B cell (primary cell): ENCODE results near the gene GFRA3. TPM values are rescaled to one million over a fixed set of nuclear protein-coding genes. Genes with fewer than 3 reads are reported as not detected.
A peak's percentile ranks its signal among the peaks of the same experiment; 100 is the strongest.

ENCODE experiments used
- ATAC-seq: fragments of 200-7000 bp; cut with Tn5 transposase; one replicate; pipeline ENCODE4 v1.10.0; 2021; ENCODE audit warnings: low read depth, mild to moderate bottlenecking, moderate number of reproducible peaks, moderate library complexity
- CTCF ChIA-PET: fragments of 350-600 bp; sonication (Branson Sonifier 250); formaldehyde crosslinking; loops from one replicate; lab custom pipeline; 2021; ENCODE audit warnings: antibody characterized with exemption, inconsistent platforms; lab: Charles Lee
- POLR2A ChIA-PET: fragments of 350-600 bp; sonication (Branson Sonifier 250); formaldehyde crosslinking; loops from one replicate; lab custom pipeline; 2021; ENCODE audit warnings: antibody characterized with exemption; lab: Charles Lee
- DNase-seq: peaks from one replicate; pipeline ENCODE4 v3.0.0; 2013
- H2AFZ ChIP-seq: 2 replicates; pipeline ENCODE4 v1.6.1; 2012; ENCODE audit warnings: mild to moderate bottlenecking, low read depth, low read length; ENCODE audit not compliant: insufficient read depth, poor library complexity, severe bottlenecking
- H3K27ac ChIP-seq, 2 donors: 1 replicate in 1 of 2; 2 replicates in 1 of 2; pipeline ENCODE4 v1.5.1; 2012 to 2013; ENCODE audit warnings: low read length in 2 of 2, mild to moderate bottlenecking in 2 of 2, moderate library complexity in 1 of 2
- H3K27me3 ChIP-seq, 4 experiments: fragments of 200-600 bp in 1 of 4; sonication (generic) in 1 of 4; replicated peaks in 1 of 4; 1 replicate in 2 of 4; 2 replicates in 2 of 4; pipeline versions ENCODE4 v1.6.1 to v1.7.0; 2013 to 2016; ENCODE audit warnings: low read length in 3 of 4, mild to moderate bottlenecking in 2 of 4, mixed read lengths in 1 of 4, moderate library complexity in 1 of 4; ENCODE audit not compliant: insufficient read depth in 4 of 4, control insufficient read depth in 3 of 4; ENCODE audit errors: control extremely low read depth in 1 of 4
- H3K36me3 ChIP-seq, 2 experiments: replicated peaks in 1 of 2; 1 replicate in 1 of 2; 2 replicates in 1 of 2; pipeline versions ENCODE4 v1.6.1 to v1.7.1; 2013; ENCODE audit warnings: low read length in 1 of 2; ENCODE audit not compliant: insufficient read depth in 2 of 2, control insufficient read depth in 1 of 2; ENCODE audit errors: control extremely low read depth in 1 of 2, extremely low read depth in 1 of 2
- H3K4me1 ChIP-seq, 2 donors: fragments of 200-600 bp in 1 of 2; sonication (generic) in 1 of 2; 1 replicate in 1 of 2; 2 replicates in 1 of 2; pipeline versions ENCODE4 v1.5.1 to v1.6.1; 2013 to 2017; ENCODE audit warnings: low read length in 2 of 2; ENCODE audit not compliant: control insufficient read depth in 2 of 2, insufficient read depth in 2 of 2
- H3K4me2 ChIP-seq: replicated peaks from 2 replicates; pipeline ENCODE3; 2012; ENCODE audit warnings: mild to moderate bottlenecking, low read depth, low read length; ENCODE audit not compliant: poor library complexity, severe bottlenecking
- H3K4me3 ChIP-seq, 5 experiments: fragments of 200-600 bp in 1 of 5; sonication (generic) in 1 of 5; 1 replicate in 3 of 5; 2 replicates in 2 of 5; pipeline versions ENCODE4 v1.5.1 to v1.7.0; 2011 to 2016; ENCODE audit warnings: low read length in 4 of 5, mild to moderate bottlenecking in 4 of 5, low read depth in 2 of 5, control low read depth in 1 of 5, moderate library complexity in 1 of 5; ENCODE audit not compliant: insufficient read depth in 1 of 5; ENCODE audit errors: control extremely low read depth in 1 of 5, extremely low read depth in 1 of 5
- H3K79me2 ChIP-seq: fragments of 200-600 bp; sonication (generic); one replicate; pipeline ENCODE4 v1.6.0; 2016; ENCODE audit warnings: low read length; ENCODE audit not compliant: control insufficient read depth, insufficient read depth
- H3K9ac ChIP-seq: fragments of 200-600 bp; sonication (generic); 2 replicates; pipeline ENCODE4 v1.6.1; 2017; ENCODE audit warnings: mild to moderate bottlenecking, low read length, moderate library complexity
- H3K9me3 ChIP-seq, 3 donors: one replicate each; pipeline versions ENCODE4 v1.6.1 to v1.7.1; 2013; ENCODE audit warnings: low read length in 2 of 3; ENCODE audit not compliant: control insufficient read depth in 2 of 3, insufficient read depth in 1 of 3; ENCODE audit errors: control extremely low read depth in 1 of 3
- H4K20me1 ChIP-seq: 2 replicates; pipeline ENCODE4 v1.6.0; 2012; ENCODE audit warnings: mild to moderate bottlenecking, low read length; ENCODE audit not compliant: insufficient read depth, control insufficient read depth, poor library complexity, severe bottlenecking
- H3K27ac Mint-ChIP-seq: one replicate; pipeline ENCODE4 v1.8.0; 2021; ENCODE audit warnings: mixed read lengths
- H3K27me3 Mint-ChIP-seq: one replicate; pipeline ENCODE4 v1.8.0; 2021; ENCODE audit warnings: mixed read lengths
- H3K4me1 Mint-ChIP-seq: one replicate; pipeline ENCODE4 v1.8.0; 2021; ENCODE audit warnings: mixed read lengths
- H3K4me3 Mint-ChIP-seq: one replicate; pipeline ENCODE4 v1.8.0; 2021; ENCODE audit warnings: mixed read lengths
- H3K9me3 Mint-ChIP-seq: one replicate; pipeline ENCODE4 v1.8.0; 2022; ENCODE audit warnings: mixed read lengths; ENCODE audit not compliant: insufficient read depth
- EZH2 ChIP-seq: IDR thresholded peaks from 2 replicates; pipeline ENCODE4 v1.6.1; 2012; ENCODE audit warnings: borderline replicate concordance, low read depth, mild to moderate bottlenecking, moderate library complexity, low read length; ENCODE audit not compliant: insufficient read depth, poor library complexity, severe bottlenecking
- WGBS: methylation state at CpG from one replicate; pipeline ENCODE4 v1.1.5; 2013; ENCODE audit warnings: missing lambda C conversion rate; ENCODE audit not compliant: insufficient coverage; 5-methylcytosine and 5-hydroxymethylcytosine counted together
- intact Hi-C: fragments of 100-400 bp; cut with micrococcal nuclease; formaldehyde crosslinking; loops from one replicate; pipeline ENCODE4 v1.10.0; 2022
- polyA plus RNA-seq: library from polyadenylated mRNA; depleted of rRNA; stranded (reverse); fragments of >200 nt; gene quantifications from 2 replicates; pipeline ENCODE4 v1.2.3, GENCODE V29; 2012
- total RNA-seq, 2 donors: library from RNA; stranded (reverse); fragments of 120-200 nt in 1 of 2; gene quantifications; 1 replicate in 1 of 2; 2 replicates in 1 of 2; pipeline versions ENCODE4 v1.2.3 to v1.2.4, GENCODE V29; 2013 to 2022
- TF ChIP-seq, protein P1 (sequence below): fragments of 200-600 bp; IDR thresholded peaks from one replicate; pipeline ENCODE4 v1.8.0; 2022; ENCODE audit warnings: antibody characterized with exemption, mild to moderate bottlenecking

GFRA3 gene
- total and polyA plus RNA-seq, 2 donors (not counting 1 experiment from before 2014, with no cell fraction given): not detected

DNA sequence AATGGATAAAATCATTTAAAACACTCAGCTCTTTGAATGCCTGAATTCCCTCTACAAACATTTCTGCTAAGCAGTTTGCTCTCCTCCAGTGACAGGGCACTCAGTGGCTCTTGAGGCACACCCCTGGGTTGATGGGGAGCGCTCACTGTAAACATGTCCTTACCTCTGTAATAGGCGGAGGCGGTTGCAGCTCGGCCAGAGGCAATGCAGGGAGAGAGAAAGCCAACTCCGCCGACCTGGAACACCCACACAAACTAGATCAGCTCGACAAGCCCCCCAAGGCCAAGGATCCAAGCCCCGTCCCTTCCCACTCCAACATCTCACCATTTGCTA is 61.6 kb downstream of the GFRA3 start:
- H3K4me1 ChIP-seq: peaks cover 10 to 20% of the 10 kb centered on the region in 2 donors
- peak overlapping the region; percentile 94 for H3K9ac ChIP-seq
- WGBS: 0% methylated on average over 3 of the region's 8 CpGs
- H3K79me2 ChIP-seq: peaks cover 53% of the 10 kb centered on the region
- intact Hi-C loops: loop anchor here (1.0 to 5.0 kb wide), 9 partner anchors 34 to 1635 kb away; partner anchors contain the start of genes BRD8, CDC25C, DNAJC18 and EGR1
- CTCF ChIA-PET: interaction anchor here (1.1 to 2.1 kb wide), 4 partner anchors 11 to 200 kb away, joined by 4 to 7 read pairs (median 4); partner anchors contain the start of gene KDM3B
- H3K9me3 Mint-ChIP-seq: no peaks in the 10 kb centered on the region
- H3K4me2 ChIP-seq: peak overlapping the region; percentile 89
- peak overlapping the region; percentile 98 for H2AFZ ChIP-seq
- no peaks in the 10 kb centered on the region for H4K20me1 ChIP-seq
- no peaks in the 10 kb centered on the region for H3K9me3 ChIP-seq
- no peak for DNase-seq
- TF ChIP-seq EZH2: no peak
- TF ChIP-seq, protein P1, sequence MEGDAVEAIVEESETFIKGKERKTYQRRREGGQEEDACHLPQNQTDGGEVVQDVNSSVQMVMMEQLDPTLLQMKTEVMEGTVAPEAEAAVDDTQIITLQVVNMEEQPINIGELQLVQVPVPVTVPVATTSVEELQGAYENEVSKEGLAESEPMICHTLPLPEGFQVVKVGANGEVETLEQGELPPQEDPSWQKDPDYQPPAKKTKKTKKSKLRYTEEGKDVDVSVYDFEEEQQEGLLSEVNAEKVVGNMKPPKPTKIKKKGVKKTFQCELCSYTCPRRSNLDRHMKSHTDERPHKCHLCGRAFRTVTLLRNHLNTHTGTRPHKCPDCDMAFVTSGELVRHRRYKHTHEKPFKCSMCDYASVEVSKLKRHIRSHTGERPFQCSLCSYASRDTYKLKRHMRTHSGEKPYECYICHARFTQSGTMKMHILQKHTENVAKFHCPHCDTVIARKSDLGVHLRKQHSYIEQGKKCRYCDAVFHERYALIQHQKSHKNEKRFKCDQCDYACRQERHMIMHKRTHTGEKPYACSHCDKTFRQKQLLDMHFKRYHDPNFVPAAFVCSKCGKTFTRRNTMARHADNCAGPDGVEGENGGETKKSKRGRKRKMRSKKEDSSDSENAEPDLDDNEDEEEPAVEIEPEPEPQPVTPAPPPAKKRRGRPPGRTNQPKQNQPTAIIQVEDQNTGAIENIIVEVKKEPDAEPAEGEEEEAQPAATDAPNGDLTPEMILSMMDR: no peak
- peaks cover 19% of the 10 kb centered on the region for H3K4me1 Mint-ChIP-seq
- peaks cover 0 to 6% of the 10 kb centered on the region in 2 experiments for H3K36me3 ChIP-seq
- peak; percentile 3 for ATAC-seq
- peak overlapping the region; percentile 77 to 99 (median 93) for H3K4me3 ChIP-seq
- no peaks in the 10 kb centered on the region for H3K27me3 ChIP-seq
- POLR2A ChIA-PET: interaction anchor here (0.5 to 1.6 kb wide), 5 partner anchors 16 to 363 kb away, joined by 3 to 6 read pairs (median 4); partner anchors contain the start of genes FAM53C and HSPA9
- H3K27me3 Mint-ChIP-seq: no peaks in the 10 kb centered on the region
- peak overlapping the region; percentile 93 for H3K4me3 Mint-ChIP-seq
- H3K27ac Mint-ChIP-seq: peak overlapping the region; percentile 92
- peak overlapping the region; percentile 52 to 87 for H3K27ac ChIP-seq

DNA sequence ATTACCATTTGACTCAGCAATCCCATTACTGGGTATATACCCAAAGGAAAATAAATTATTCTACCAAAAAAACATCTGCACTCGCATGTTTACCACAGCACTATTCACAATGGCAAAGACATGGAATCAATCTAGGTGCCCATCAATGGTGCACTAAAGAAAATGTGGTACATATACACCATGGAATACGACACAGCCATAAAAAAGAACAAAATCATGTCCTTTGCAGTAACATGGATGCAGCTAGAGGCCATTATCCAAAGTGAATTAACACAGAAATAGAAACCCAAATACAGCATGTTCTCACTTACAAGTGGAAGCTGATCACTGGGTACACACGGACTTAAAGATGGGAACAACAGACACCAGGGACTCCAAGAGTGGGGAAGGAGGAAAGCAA is 63.4 kb downstream of the GFRA3 start:
- H3K27me3 ChIP-seq: no peaks in the 10 kb centered on the region
- no peak overlapping the region for H2AFZ ChIP-seq
- H3K4me1 ChIP-seq: peaks cover 10 to 20% of the 10 kb centered on the region in 2 donors
- ATAC-seq (no peak), DNase-seq (no peak)
- H3K27ac ChIP-seq: no peak overlapping the region
- H4K20me1 ChIP-seq: no peaks in the 10 kb centered on the region
- 85% methylated on average over 2 of the region's 3 CpGs for WGBS
- POLR2A ChIA-PET: no interaction called here
- intact Hi-C loops: loop anchor here (5.0 kb wide), 1 partner anchor 1636 kb away; no protein-coding TSS in a partner anchor
- H3K79me2 ChIP-seq: peaks cover 64% of the 10 kb centered on the region
- H3K9ac ChIP-seq: no peak overlapping the region
- Mint-ChIP-seq H3K4me3 (peak overlapping the region; percentile 50), H3K9me3 (no peaks in the 10 kb centered on the region), H3K4me1 (peaks cover 19% of the 10 kb centered on the region), H3K27me3 (no peaks in the 10 kb centered on the region), H3K27ac (no peak overlapping the region)
- CTCF ChIA-PET: interaction anchor here (0.7 kb wide), 1 partner anchor 89 kb away, joined by 3 read pairs; no protein-coding TSS in a partner anchor
- no peaks in the 10 kb centered on the region for H3K9me3 ChIP-seq
- H3K4me2 ChIP-seq: no peak overlapping the region
- peaks cover 2 to 11% of the 10 kb centered on the region in 2 experiments for H3K36me3 ChIP-seq
- TF ChIP-seq, protein P1: no peak
- no peak for TF ChIP-seq EZH2
- no peak overlapping the region for H3K4me3 ChIP-seq

Other genes with a start within 250 kb of the GFRA3 start
- 118 and 127 TPM in 2 replicates for gene FAM13B, start 241.5 kb downstream of the GFRA3 start, total RNA-seq
- 17.3 and 24.9 TPM in 2 replicates for gene FAM13B, start 241.5 kb downstream of the GFRA3 start, polyA plus RNA-seq
- not detected in 2 replicates for gene WNT8A, start 190.6 kb downstream of the GFRA3 start, total RNA-seq
- gene WNT8A, start 190.6 kb downstream of the GFRA3 start, polyA plus RNA-seq: not detected in 2 replicates
- not detected in 2 replicates for gene NME5, start 135.2 kb downstream of the GFRA3 start, total RNA-seq
- not detected in 2 replicates for gene NME5, start 135.2 kb downstream of the GFRA3 start, polyA plus RNA-seq
- 98.9 and 114 TPM in 2 replicates for gene BRD8, start 96.0 kb downstream of the GFRA3 start, total RNA-seq
- gene BRD8, start 96.0 kb downstream of the GFRA3 start, polyA plus RNA-seq: 22.9 and 24.8 TPM in 2 replicates
- 0.47 TPM in 1 of 2 replicates, not detected in the other for gene KIF20A, start 95.5 kb downstream of the GFRA3 start, total RNA-seq
- 0.07 and 0.13 TPM in 2 replicates for gene KIF20A, start 95.5 kb downstream of the GFRA3 start, polyA plus RNA-seq
- gene CDC23, start 61.3 kb downstream of the GFRA3 start, total RNA-seq: 29.7 and 35.4 TPM in 2 replicates
- 11.8 and 18.3 TPM in 2 replicates for gene CDC23, start 61.3 kb downstream of the GFRA3 start, polyA plus RNA-seq
- not detected in 2 replicates for gene CDC25C, start 57.2 kb upstream of the GFRA3 start, total RNA-seq
- 0.03 TPM in 1 of 2 replicates, not detected in the other for gene CDC25C, start 57.2 kb upstream of the GFRA3 start, polyA plus RNA-seq
- gene FAM53C, start 63.6 kb upstream of the GFRA3 start, total RNA-seq: 29.3 and 29.8 TPM in 2 replicates
- 44.9 and 62.9 TPM in 2 replicates for gene FAM53C, start 63.6 kb upstream of the GFRA3 start, polyA plus RNA-seq
- 99.9 and 110 TPM in 2 replicates for gene KDM3B, start 78.1 kb upstream of the GFRA3 start, total RNA-seq
- 41.8 and 59.8 TPM in 2 replicates for gene KDM3B, start 78.1 kb upstream of the GFRA3 start, polyA plus RNA-seq
- 0.20 and 0.44 TPM in 2 replicates for gene REEP2, start 164.4 kb upstream of the GFRA3 start, total RNA-seq
- gene REEP2, start 164.4 kb upstream of the GFRA3 start, polyA plus RNA-seq: not detected in 2 replicates
- 12.9 and 13.7 TPM in 2 replicates for gene EGR1, start 190.9 kb upstream of the GFRA3 start, total RNA-seq
- gene EGR1, start 190.9 kb upstream of the GFRA3 start, polyA plus RNA-seq: 80.6 and 212 TPM in 2 replicates